WTC11 (cell line): Measurements from ENCODE around the gene RANBP3.

Source experiments
- CTCF ChIP-seq: fragments of 200-600 bp; IDR thresholded peaks from 2 replicates; pipeline ENCODE4 v1.8.0; 2022; ENCODE audit warnings: antibody characterized with exemption
- E2F4 ChIP-seq: sonication (generic); formaldehyde crosslinking; IDR thresholded peaks from 2 replicates; pipeline ENCODE4 v1.8.1; 2022; ENCODE audit warnings: low read depth, mild to moderate bottlenecking, moderate library complexity, missing genetic modification reagents, borderline replicate concordance
- GABPB1 ChIP-seq: sonication (generic); formaldehyde crosslinking; IDR thresholded peaks from 2 replicates; pipeline ENCODE4 v1.8.1; 2023; ENCODE audit warnings: mild to moderate bottlenecking, missing genetic modification reagents
- MAX ChIP-seq: sonication (generic); formaldehyde crosslinking; IDR thresholded peaks from 2 replicates; pipeline ENCODE4 v1.8.0; 2022; ENCODE audit warnings: mild to moderate bottlenecking, missing genetic modification reagents
- NR3C1 ChIP-seq: sonication (generic); formaldehyde crosslinking; conservative IDR thresholded peaks from 2 replicates; pipeline ENCODE4 v1.8.1; 2023; ENCODE audit warnings: low read depth, mild to moderate bottlenecking, missing genetic modification reagents
- SP1 ChIP-seq: sonication (generic); formaldehyde crosslinking; conservative IDR thresholded peaks from 2 replicates; pipeline ENCODE4 v1.8.1; 2022; ENCODE audit warnings: missing genetic modification reagents
- TEAD4 ChIP-seq: sonication (generic); formaldehyde crosslinking; IDR thresholded peaks from 2 replicates; pipeline ENCODE4 v1.8.0; 2022; ENCODE audit warnings: mild to moderate bottlenecking, missing genetic modification reagents
- USF1 ChIP-seq: sonication (generic); formaldehyde crosslinking; IDR thresholded peaks from 2 replicates; pipeline ENCODE4 v1.8.0; 2022; ENCODE audit warnings: mild to moderate bottlenecking, missing genetic modification reagents
- ZNF138 ChIP-seq: sonication (generic); formaldehyde crosslinking; conservative IDR thresholded peaks from 2 replicates; pipeline ENCODE4 v1.8.1; 2022; ENCODE audit warnings: mild to moderate bottlenecking, moderate library complexity, missing genetic modification reagents
- ZNF232 ChIP-seq: sonication (generic); formaldehyde crosslinking; IDR thresholded peaks from 2 replicates; pipeline ENCODE4 v1.8.0; 2022; ENCODE audit warnings: mild to moderate bottlenecking, missing genetic modification reagents
- ZNF512 ChIP-seq: sonication (generic); formaldehyde crosslinking; IDR thresholded peaks from 2 replicates; pipeline ENCODE4 v1.8.1; 2022; ENCODE audit warnings: missing genetic modification reagents, borderline replicate concordance

- TF ChIP-seq E2F4 (CRISPR knock-in tag) (no peak), CTCF (no peak), SP1 (no peak), NR3C1 (CRISPR knock-in tag) (no peak), TEAD4 (no peak), ZNF232 (CRISPR knock-in tag) (no peak), ZNF512 (no peak), MAX (CRISPR knock-in tag) (no peak), GABPB1 (CRISPR knock-in tag) (no peak), ZNF138 (CRISPR knock-in tag) (no peak), USF1 (CRISPR knock-in tag) (no peak)
Observed at GRCh38 chr19:5999693-6000092, 21.8 kb upstream of the RANBP3 start.
